GM18907 (cell line): ENCODE measurements around the gene CEP41.
"Not testable (repeated sequence)": the region's sequence is repeated elsewhere in the genome, so short reads cannot be mapped to it uniquely, and the experiment has no call there.

ENCODE experiments used
- ATAC-seq: cut with Tn5 transposase; IDR thresholded peaks from one replicate; pipeline ENCODE4 v1.9.1; 2021; ENCODE audit warnings: mild to moderate bottlenecking, moderate library complexity; ENCODE audit not compliant: unreplicated experiment

Gene CEP41

DNA sequence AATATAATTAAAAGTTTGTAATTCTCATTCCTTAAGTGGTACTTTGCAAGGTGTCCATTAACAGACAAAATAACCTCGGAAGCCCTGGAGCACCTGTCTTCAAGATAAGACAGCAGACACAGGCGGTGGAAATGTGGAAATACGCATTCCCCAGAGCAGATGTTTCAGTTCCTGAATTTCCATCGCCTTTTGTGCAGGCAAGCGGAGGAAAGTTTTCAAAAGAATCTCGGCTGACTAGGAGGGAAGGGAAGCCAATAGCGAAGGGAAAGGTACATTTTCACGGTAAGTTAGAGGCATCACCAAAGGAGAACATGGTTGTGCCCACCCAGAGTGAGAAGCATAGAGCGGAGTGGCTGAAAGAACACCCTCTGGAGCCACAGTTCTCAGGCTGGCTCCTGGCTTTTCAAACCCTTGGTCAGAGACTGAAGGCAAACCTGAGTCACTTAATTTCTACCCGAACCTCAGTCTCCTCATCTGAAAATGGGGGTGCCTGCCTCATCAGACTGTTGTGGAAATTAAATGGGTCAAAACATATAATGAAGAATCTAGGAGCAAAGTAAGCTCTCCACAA, 46.9 kb downstream of the CEP41 start:
- ATAC-seq, result no peak

DNA sequence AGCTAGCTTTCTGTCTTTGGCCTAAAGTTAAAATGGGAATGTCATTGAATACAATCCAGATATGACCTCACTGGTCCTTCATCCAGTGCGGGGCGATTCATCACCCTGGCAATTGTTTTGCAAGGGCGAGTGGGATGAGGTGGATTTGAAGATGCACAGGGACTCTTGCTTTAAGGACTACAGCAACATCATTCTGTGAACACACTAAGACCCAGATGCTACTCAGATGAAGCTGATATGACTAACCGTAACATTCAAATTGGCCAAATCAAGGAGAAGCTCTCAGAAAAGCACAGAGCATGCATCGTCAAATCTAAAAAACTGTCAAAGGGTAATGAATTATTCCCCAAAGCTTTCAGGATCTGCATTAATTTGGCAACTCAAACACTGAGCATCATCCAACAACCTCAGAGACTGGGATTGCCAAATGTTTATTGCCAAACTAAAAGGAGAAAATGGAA, 47.7 kb downstream of the CEP41 start:
- no peak for ATAC-seq

DNA sequence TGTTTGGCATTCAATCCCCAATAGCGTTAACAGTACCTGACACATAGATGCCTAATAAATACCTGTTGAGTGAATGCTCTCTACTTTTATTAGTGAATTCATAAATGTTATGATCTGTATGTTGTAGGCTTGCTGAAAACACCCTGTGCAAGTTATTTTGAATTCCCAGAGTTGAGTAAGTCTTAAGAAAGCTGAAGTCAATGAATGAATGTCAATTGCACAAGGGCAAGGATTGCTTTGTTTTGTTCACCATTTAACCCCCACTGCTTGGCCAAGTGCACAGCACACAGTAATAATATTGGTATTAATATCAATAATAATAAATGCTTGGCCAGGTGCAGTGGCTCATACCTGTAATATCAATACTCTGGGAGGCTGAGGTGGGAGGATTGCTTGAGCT, 50.3 kb downstream of the CEP41 start:
- no peak for ATAC-seq

DNA sequence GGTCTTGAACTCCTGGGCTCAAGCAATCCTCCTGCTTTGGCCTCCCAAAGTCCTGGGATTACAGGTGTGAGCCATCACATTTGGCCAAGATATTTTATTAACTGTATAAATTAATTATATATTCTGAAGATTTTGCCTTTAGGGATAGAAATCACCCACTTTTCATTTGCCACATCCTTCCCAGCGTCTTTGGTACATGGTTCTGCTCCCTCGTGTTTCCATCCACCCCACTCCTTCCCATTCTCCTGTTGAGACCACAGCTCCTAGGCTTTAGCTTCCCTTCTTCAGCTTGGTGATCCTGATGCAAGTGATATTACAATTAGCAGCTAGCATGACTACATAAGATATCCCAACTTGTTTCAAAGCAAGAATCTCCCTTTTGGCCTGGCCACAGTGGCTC, 52.1 kb downstream of the CEP41 start:
- no peak for ATAC-seq

DNA sequence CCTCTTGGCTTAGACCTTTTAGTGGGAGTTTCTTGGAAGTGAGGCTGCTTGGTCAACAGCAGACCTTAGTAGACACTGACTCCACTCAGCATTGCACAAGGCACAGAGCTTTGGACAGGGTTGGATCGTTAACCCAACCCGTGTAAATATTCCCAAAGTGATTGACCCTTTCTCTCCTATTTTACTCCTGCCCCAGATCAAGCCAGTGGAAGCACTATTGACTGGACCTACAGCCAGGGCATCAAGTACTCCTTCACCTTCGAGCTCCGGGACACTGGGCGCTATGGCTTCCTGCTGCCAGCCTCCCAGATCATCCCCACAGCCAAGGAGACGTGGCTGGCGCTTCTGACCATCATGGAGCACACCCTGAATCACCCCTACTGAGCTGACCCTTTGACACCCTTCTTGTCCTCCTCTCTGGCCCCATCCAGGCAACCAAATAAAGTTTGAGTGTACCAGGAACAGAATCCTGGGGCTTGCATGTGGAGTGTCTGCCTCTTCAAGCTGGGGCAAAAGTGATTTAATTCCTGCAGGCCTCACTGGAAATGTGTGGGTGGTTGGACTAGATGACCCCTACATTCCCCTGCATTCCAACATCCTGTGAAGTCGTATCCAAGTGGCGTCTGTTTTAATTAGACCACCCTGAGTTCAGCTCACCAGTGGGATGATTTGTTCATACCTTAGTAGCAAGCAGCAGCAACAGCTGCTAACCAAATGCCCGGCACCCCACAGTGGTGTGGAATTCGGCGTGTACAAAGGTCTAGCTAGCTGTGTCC, 53.0 kb downstream of the CEP41 start:
- no peak for ATAC-seq

DNA sequence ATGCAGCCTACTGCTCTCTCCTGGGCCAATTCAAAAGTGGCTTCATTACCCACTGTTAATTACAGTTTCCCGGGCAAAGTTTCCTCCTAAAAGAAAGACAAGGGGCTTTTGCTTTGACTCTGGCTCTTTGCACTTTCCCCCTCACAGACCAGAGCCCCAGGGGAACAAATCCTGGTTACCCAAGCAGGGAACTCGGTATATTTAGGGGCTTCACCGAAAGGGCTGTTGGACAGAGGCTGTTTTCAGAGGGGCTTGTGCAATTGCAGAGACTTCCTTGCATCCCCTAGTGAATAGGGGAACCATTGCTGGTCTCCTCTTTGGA, 53.5 kb downstream of the CEP41 start:
- ATAC-seq, result no peak

DNA sequence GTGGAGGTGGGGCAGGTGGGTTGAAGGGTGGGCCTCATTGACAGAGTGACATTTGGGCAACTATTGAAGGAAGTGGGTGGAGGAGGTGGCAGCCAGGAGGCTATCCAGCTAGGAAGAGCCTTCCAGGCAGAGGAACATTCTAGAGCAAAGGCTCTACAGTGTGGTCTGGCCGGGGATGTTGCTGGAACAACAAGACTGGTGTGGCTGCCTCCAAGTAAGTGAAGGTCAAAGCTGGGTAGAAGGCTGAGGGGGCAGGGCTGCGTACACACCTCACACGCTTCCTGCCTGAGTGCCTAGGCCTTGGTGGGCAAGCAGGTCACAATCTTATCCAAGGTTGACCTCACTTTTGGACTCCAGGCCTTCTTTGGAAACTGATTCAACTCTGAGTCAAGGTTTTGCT, 53.9 kb downstream of the CEP41 start:
- ATAC-seq, result no peak

DNA sequence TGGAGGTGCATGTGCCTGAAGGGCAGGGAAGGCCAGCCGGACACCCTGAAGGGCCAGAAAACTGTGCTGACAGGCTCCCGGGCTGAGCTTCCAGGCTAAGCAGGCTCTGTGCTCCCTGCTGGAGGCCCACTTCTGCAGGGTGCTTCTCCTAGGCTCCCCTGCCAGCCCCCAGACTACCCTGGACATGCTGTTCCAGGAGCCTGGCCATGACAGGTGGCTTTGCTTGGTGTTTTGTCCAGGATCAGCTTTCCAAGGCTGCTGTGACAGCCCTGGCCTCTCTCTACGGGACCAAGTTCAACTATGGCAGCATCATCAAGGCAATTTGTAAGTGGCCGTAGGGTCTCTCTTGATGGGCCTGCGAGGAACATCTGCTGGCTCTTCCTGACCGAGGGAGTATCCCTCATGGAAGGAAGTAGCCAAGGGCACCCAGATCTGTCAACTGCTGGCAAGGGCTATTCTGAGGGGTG, 55.2 kb downstream of the CEP41 start:
- ATAC-seq, result no peak

DNA sequence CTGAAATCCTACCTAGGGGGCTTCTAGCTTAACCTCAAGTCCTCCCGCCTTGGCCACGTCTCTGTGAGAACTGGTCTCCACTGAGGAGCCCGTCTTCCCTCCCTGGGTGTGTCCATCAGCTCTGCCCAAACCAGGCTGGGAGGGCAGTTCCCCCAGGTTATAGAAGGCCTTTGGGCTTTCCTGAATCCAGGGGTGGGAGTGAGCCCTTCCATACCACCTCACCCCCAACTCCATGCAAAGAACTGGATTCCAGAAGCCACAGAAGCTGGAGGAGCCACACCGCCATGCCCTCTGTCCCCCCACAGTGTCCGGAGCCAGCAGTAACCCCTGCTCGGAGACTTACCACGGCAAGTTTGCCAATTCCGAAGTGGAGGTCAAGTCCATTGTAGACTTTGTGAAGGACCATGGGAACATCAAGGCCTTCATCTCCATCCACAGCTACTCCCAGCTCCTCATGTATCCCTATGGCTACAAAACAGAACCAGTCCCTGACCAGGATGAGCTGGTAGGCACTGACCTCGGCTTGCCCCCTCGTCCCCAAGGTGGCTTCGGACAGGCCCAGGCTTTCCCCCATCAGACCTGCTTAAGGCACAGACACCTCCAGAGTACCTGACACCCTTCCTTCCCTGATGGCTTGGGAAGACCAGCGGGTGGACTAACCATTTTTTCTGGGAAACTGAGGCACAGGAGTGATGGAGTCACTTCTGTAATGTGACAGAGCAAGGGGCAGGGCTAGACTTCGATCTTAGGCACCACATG, 55.8 kb downstream of the CEP41 start:
- no peak for ATAC-seq

DNA sequence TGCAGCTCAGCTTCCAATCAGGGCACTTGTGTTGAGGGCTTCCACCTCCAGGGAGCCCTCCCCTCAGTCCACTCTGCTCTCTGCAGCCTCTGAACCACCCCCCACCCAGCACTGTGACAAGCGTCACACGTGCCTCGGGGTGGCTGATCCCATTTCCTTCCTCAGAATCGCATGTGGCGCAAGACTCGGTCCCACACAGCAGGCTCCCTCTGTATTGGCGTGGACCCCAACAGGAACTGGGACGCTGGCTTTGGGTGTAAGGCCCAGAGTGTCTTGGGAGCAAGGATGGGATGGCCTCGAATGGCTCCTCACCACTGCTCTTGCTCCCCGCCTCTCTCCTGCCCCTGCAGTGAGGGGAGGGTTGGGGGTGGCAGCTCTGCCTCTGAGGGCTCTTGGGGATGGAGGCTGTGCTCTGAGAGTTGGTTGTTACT, 56.4 kb downstream of the CEP41 start:
- no peak for ATAC-seq

DNA sequence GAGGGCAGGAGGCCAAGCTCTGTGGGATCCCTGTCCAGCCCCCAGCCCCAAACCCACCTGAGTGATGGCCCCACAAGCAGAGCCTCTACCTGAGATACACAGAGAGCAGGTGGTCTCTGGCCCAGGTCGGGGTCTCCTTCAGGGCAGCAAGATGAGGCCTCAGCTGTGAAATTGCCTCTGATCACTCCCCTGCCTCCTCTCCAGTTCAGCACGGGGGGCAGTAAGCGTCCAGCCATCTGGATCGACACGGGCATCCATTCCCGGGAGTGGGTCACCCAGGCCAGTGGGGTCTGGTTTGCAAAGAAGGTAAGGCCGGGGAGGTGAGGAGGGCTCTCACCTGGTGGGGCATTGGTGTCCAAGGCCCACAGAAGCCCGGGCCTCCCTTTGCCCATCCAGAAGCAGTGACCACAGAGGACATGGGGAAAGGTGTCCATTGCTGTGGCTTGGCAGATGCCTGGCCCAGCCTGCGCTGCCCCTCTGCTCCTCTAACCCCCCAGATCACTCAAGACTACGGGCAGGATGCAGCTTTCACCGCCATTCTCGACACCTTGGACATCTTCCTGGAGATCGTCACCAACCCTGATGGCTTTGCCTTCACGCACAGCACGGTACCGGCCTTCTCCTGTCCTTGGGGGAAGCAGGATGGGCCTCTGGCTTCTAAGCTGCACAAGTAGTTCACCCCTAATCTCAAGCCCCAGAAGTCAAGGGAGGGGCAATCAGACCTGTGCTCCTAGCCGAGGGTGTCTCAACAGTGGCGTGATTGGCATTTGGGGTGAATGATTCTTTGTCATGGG, 57.4 kb downstream of the CEP41 start:
- ATAC-seq, result no peak

DNA sequence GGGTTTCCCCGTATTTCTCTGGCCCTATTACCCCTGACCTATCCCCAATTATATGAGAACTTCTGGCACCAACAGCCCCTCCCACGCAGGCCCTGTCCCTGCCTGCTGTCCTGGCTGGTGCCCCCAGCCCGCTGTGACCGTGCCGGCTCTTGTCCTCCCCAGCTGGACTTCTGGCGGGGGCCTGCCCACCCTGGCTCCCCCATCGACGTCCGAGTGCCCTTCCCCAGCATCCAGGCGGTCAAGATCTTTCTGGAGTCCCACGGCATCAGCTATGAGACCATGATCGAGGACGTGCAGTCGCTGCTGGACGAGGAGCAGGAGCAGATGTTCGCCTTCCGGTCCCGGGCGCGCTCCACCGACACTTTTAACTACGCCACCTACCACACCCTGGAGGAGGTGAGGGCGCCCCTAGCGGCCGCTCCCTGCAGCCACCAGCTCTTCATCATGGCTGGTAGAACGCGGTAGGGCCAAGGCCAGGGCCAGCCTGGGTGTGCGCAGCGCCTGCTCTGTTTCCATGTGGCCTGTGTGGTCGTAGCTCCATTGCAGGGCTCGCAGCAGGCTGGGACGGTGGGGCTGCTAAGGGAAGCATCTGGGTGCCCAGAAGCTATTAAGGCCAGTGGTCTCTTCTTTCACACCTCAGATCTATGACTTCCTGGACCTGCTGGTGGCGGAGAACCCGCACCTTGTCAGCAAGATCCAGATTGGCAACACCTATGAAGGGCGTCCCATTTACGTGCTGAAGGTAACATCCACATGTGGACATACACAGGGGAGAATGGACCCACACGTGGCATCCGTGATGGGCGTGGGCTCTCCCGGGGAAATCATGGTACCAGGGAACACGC, 59.1 kb downstream of the CEP41 start:
- no peak for ATAC-seq

DNA sequence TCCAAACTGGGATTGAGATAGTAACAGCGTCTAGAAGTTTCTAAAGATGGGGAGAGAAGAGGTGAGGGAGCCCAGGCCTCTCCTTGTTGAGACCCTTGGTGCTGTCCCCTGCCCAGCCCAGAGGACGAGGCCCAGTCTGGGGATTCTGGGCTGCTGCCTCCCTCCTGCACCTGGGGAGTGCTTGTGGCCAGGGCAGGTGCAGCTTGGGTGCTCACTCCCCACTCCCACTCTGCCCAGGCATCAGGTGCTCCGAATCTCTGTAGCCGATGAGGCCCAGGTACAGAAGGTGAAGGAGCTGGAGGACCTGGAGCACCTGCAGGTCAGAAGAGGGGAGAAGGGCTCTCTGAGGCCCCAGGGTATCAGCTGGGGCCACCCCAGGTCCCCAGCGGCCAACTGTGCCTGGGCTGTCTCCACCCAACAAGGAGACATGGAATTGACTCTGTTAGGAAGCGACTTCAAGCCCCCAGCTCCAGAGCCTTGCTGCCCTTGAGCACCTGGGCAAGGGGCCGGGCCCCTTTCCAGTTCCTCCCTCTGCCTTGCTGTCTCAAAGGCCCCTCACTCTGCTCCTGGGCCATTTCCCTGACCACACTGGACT, 59.9 kb downstream of the CEP41 start:
- no peak for ATAC-seq

DNA sequence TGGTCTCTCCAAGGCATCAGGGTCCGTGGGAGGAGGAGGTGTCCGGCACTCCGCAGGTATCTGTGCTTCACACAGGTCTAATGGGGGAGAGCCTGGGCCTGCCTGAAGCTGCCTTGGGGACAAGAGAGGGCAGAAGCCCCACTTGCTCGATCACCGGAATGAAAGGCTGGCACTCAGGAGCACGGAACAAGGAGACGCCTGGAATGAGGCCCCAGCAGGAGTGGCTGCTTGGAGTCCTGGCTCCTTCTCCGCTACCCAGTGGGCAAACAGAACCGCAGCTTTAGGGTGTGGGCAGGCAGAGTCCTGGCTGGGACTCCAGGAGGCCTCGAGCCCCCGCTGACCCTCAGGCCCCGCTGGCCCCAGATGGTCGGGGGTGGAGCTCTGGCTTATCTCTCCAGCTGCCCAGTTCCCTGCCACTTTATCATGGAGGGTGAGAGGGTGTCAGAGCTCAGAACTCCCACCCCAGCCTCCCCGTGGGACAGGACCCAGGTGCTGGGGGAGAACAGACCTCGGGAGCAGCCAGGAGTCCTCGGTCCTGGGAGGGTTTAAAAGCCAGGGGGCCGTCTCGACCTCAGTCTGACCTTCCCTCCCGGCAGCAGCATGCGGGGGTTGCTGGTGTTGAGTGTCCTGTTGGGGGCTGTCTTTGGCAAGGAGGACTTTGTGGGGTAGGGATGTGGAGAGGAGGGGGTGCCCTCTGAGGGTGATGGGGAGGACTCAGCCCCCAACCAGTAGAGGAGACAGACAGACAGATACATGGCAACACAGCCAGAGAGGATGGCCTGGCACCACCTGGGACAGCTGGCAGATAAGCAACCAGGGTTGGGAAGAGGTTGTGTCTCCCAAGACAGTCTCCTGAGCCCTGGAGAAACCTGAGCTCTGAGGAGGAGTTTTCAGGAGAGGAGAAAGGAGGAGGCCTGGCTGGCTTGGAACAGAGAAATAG, 60.6 kb downstream of the CEP41 start, which contains the start of gene CPA1:
CPA1 (plus strand) TSS at position 574 of the 940 bp plus-strand sequence; CDS start at position 601, 27 bp downstream.
- ATAC-seq, result no peak

DNA sequence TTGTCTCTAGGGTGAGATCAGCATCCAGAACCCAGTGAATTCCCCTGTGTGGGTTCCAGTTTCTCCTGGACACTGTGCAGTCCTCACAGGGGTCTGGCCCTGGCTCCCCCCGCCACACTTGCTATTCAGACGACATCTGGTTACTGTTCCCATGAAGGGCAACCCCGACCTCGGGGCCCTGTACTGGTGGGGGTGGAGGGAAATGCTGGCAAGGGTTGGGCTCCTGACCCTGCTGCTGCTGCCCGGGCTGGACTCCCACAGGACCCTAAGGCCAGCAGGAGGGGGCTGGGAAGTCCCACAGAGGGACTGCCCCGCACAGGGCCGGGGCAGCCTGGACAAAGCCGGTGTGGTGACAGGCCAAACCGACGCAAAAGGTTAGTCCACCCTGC, 61.3 kb downstream of the CEP41 start:
- no peak for ATAC-seq

DNA sequence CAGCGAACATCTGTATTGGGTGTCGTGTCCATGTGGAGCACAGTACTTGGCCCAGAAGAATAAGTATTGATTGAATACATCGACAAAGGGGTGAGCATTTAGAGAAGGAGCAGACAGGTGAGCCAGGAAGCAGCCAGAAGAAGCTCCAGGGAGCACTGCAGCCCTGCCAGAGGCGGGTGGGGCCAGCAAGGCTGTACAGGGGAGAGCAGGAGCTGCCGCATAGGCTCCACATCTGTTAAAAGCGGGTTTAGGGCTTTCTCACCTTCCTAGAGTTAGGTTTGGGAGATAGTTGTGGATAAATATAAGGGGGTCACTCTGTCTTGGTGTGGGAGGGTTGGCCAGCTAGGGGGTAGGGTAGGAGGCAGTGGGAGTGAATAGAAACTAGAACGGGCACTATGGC, 61.8 kb downstream of the CEP41 start:
- ATAC-seq, result no peak

DNA sequence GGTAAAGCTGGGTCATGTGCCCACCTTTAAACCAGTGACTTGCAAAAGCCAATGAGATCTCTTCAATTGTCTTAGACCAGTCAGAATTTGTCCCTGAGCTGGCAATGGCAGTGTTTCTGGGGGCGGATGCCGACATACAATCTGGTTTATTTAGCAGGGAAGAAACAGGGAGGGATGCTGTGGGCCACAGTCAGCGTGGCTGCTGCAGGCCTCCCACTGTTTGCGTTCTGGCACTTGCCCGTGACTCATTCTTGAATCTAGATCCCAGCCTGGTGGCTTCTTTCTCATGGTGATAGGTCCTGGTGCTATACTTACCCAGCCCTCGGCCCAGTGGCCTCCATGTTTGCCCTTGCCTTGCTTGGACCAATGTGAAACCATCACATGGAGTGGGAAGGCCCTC, 63.6 kb downstream of the CEP41 start:
- ATAC-seq, result no peak

DNA sequence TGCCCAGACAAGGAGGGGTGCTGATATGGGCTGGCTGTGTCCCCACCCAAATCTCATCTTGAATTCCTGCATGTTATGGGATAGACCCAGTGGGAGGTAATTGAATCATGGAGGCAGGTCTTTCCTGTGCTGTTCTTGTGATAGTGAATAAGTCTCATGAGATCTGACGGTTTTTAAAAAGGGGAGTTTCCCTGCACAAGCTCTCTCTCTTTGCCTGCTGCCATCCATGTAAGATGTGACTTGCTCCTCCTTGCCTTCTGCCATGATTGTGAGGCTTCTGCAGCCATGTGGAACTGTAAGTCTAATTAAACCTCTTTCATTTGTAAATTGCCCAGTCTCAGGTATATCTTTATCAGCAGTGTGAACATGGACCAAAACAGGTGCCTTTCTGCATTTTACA, 64.4 kb downstream of the CEP41 start:
- ATAC-seq, result not testable (repeated sequence)

DNA sequence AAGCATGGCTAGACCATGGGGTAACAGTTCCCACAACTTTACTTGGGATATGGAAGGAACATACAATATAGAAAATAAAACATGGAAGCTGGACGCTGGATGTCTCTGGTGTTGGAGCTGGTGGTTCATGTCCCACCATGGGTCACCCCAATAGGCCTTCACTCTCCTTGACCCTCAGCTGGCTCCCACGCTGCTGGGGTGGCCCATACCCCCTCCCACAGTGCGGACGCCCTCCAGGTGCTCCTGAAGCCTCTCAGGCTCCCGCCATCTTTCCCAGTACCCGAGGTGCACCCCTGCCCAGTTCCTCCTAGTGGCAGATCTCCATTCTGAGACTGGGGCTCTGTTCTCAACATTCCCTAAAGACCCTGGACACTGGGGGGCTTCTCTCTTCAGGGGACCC, 66.3 kb downstream of the CEP41 start:
- ATAC-seq, result no peak
